HG03039 (cell line): ENCODE measurements around the gene CDHR5.

Source experiments
- ATAC-seq: cut with Tn5 transposase; IDR thresholded peaks from one replicate; pipeline ENCODE4 v1.9.1; 2021; ENCODE audit warnings: mild to moderate bottlenecking, moderate library complexity; ENCODE audit not compliant: unreplicated experiment

CDHR5 gene

GRCh38 chr11:569158-569885 is 55.4 kb downstream of the CDHR5 start:
- ATAC-seq = no peak

- ATAC-seq = peak; percentile 73
Observed at GRCh38 chr11:568306-569157, 56.2 kb downstream of the CDHR5 start.

GRCh38 chr11:567629-568292 is 57.0 kb downstream of the CDHR5 start:
- no peak for ATAC-seq

- no peak for ATAC-seq
Observed at GRCh38 chr11:567011-567628, 57.6 kb downstream of the CDHR5 start.
